Measurements from ENCODE around the gene DBF4B. TPM values are rescaled to one million over a fixed set of nuclear protein-coding genes. Genes with fewer than 3 reads are reported as not detected.

Gene DBF4B
- total and polyA plus RNA-seq, 2 of the 13 experiments (the other 11 are each of a cell fraction or from before 2014, with no cell fraction given), result 11.7 to 13.2 TPM

DNA sequence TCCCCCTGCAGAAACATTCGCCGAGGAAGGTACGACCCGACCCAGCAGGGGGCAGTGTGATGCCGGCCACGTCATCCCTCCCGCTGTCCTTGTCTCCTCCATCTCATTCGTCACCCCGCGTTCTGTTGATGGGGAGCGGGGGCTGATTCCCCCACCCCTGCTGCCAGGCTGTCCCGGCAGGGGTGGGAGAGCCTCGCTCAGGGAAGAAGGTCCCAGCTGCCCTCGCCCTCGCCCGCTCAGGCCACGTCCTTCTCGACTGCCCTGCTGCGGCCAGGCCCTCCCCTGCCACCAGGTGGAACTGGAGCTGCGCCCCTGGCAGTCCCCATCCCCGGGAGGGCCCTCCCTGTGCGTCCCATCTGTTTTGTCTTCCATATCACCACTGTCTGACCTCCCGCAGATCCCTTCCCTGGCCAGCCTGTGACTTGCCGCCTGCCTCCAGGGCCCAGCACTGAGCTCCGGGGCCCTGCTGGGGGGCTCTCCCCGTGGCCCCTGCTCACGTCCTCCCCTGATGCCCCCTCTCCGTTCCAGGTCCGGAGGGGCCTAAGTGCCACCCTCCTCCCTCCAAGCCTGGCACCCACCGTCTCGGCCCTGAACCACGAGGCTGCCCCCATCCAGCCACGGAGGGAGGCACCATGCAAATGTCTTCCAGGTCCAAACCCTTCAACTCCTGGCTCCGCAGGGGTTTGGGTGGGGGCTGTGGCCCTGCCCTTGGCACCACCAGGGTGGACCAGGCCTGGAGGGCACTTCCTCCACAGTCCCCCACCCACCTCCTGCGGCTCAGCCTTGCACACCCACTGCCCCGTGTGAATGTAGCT, 71.0 kb downstream of the DBF4B start (continued):
- TF ChIP-seq, protein P1, sequence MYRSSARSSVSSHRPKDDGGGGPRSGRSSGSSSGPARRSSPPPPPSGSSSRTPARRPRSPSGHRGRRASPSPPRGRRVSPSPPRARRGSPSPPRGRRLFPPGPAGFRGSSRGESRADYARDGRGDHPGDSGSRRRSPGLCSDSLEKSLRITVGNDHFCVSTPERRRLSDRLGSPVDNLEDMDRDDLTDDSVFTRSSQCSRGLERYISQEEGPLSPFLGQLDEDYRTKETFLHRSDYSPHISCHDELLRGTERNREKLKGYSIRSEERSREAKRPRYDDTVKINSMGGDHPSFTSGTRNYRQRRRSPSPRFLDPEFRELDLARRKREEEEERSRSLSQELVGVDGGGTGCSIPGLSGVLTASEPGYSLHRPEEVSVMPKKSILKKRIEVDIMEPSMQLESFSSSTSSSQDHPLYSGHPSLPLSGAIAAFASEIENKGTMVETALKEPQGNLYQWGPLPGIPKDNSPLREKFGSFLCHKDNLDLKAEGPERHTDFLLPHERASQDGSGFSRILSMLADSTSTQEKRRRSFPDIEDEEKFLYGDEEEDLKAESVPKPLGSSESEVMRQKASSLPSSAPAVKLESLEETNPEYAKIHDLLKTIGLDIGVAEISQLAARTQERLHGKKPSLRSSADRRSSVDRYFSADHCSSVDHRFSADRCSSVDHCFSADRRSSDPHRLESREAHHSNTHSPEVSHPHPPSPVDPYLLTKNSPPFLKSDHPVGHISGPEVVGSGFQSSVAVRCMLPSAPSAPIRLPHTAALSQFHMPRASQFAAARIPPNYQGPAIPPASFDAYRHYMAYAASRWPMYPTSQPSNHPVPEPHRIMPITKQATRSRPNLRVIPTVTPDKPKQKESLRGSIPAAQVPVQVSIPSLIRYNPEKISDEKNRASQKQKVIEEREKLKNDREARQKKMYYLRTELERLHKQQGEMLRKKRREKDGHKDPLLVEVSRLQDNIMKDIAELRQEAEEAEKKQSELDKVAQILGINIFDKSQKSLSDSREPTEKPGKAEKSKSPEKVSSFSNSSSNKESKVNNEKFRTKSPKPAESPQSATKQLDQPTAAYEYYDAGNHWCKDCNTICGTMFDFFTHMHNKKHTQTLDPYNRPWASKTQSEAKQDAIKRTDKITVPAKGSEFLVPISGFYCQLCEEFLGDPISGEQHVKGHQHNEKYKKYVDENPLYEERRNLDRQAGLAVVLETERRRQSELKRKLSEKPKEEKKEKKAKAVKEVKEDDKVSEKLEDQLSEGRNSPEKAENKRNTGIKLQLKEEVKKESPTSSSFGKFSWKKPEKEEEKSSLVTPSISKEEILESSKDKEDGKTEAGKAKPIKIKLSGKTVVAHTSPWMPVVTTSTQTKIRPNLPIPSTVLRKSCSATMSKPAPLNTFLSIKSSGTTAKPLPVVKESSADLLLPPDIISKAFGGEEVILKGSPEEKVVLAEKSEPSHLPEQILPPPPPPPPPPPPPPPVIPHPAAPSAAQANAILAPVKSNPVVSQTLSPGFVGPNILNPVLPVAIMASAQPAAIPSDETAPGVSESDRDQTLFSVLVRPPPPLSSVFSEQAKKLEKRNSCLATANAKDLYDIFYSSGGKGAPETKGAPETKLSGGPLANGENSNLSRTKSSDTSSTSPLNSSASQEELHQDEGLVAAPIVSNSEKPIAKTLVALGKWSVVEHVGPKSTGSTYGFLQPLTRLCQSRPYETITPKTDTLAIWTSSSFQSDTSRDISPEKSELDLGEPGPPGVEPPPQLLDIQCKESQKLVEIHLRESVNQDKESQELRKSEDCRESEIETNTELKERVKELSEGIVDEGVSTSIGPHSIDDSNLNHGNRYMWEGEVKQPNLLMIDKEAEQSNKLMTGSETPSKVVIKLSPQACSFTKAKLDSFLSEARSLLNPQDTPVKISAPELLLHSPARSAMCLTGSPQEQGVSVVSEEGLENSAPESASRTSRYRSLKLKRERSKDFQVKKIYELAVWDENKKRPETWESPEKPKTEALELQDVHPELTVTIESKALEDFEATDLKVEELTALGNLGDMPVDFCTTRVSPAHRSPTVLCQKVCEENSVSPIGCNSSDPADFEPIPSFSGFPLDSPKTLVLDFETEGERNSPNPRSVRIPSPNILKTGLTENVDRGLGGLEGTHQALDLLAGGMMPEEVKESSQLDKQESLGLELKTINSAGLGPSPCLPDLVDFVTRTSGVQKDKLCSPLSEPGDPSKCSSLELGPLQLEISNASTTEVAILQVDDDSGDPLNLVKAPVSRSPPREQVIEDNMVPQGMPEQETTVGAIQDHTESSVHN (CRISPR knock-in tag; IDR thresholded peaks at IDR 0.05), result no peak
- TF ChIP-seq DNMT1 (CRISPR knock-in tag; IDR thresholded peaks at IDR 0.05) (no peak), ZNF441 (CRISPR knock-in tag; IDR thresholded peaks at IDR 0.05; ENCODE audit: borderline replicate concordance) (peak; percentile 22; the same call in 1 of the 2 replicates), KLF13 (CRISPR knock-in tag; IDR thresholded peaks at IDR 0.05) (peak; percentile 80; the same call in 1 of the 2 replicates), EED (CRISPR knock-in tag; IDR thresholded peaks at IDR 0.05) (no peak), SNAI1 (CRISPR knock-in tag; IDR thresholded peaks at IDR 0.05; ENCODE audit: borderline replicate concordance) (no peak), ZNF292 (CRISPR knock-in tag; IDR thresholded peaks at IDR 0.05; ENCODE audit: borderline replicate concordance, low read depth) (peak; percentile 55; the same call in 1 of the 2 replicates), NAIF1 (CRISPR knock-in tag; IDR thresholded peaks at IDR 0.05; ENCODE audit: borderline replicate concordance) (no peak), GABPB1 (CRISPR knock-in tag; IDR thresholded peaks at IDR 0.05) (peak; percentile 60; the same call in 1 of the 2 replicates), ZNF34 (CRISPR knock-in tag; IDR thresholded peaks at IDR 0.05; ENCODE audit: borderline replicate concordance) (no peak), ZNF563 (CRISPR knock-in tag; IDR thresholded peaks at IDR 0.05) (no peak; the same call in 1 of the 2 replicates), ZNF430 (CRISPR knock-in tag; IDR thresholded peaks at IDR 0.05) (no peak), KLF11 (CRISPR knock-in tag; IDR thresholded peaks at IDR 0.05) (no peak), DMAP1 (CRISPR knock-in tag; IDR thresholded peaks at IDR 0.05) (peak; percentile 77)
- TF ChIP-seq, protein P2, sequence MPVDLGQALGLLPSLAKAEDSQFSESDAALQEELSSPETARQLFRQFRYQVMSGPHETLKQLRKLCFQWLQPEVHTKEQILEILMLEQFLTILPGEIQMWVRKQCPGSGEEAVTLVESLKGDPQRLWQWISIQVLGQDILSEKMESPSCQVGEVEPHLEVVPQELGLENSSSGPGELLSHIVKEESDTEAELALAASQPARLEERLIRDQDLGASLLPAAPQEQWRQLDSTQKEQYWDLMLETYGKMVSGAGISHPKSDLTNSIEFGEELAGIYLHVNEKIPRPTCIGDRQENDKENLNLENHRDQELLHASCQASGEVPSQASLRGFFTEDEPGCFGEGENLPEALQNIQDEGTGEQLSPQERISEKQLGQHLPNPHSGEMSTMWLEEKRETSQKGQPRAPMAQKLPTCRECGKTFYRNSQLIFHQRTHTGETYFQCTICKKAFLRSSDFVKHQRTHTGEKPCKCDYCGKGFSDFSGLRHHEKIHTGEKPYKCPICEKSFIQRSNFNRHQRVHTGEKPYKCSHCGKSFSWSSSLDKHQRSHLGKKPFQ (CRISPR knock-in tag; IDR thresholded peaks at IDR 0.05; ENCODE audit: insufficient replicate concordance), result no peak
- TF ChIP-seq, protein P3, sequence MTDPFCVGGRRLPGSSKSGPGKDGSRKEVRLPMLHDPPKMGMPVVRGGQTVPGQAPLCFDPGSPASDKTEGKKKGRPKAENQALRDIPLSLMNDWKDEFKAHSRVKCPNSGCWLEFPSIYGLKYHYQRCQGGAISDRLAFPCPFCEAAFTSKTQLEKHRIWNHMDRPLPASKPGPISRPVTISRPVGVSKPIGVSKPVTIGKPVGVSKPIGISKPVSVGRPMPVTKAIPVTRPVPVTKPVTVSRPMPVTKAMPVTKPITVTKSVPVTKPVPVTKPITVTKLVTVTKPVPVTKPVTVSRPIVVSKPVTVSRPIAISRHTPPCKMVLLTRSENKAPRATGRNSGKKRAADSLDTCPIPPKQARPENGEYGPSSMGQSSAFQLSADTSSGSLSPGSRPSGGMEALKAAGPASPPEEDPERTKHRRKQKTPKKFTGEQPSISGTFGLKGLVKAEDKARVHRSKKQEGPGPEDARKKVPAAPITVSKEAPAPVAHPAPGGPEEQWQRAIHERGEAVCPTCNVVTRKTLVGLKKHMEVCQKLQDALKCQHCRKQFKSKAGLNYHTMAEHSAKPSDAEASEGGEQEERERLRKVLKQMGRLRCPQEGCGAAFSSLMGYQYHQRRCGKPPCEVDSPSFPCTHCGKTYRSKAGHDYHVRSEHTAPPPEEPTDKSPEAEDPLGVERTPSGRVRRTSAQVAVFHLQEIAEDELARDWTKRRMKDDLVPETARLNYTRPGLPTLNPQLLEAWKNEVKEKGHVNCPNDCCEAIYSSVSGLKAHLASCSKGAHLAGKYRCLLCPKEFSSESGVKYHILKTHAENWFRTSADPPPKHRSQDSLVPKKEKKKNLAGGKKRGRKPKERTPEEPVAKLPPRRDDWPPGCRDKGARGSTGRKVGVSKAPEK (CRISPR knock-in tag; IDR thresholded peaks at IDR 0.05; ENCODE audit: borderline replicate concordance), result no peak

Data from HepG2 (cell line).